GM21576 (cell line): ENCODE measurements around the gene SIRPA.

Experiments
- ATAC-seq: cut with Tn5 transposase; IDR thresholded peaks from one replicate; pipeline ENCODE4 v1.9.1; 2021; ENCODE audit warnings: mild to moderate bottlenecking, moderate library complexity; ENCODE audit not compliant: unreplicated experiment

The SIRPA gene

DNA sequence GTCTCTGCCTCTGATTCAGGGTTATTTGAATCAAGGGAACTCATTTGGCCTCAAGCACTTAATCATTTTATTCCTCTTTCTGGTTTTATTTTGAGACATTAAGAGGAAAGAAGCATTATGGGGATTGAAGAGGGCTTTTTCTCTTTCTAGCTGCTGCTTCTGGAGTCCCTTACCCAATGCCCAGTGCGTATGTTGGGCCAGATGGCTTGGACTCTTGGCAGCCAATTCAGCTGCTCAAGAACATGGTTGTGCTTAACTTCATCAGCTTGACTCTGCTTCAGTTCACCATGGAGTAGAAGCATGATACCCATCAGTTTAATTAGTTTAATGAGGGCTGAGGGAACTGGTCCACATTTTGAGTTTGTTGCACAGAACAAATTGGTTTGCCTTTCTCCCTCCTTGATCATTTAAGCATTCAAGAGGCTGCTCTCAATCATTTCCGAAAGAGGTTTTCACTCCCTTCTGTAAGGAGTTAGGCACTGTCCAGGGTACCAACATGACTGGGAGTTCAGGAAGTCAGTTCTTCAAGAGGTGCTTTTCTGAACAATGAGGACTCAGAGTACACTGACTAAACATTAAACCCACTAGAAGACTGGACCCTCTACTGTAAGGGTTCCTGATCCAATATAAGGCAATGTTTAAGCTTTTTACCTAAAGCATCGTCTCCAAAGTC is 84.0 kb downstream of the SIRPA start:
- ATAC-seq, result no peak

DNA sequence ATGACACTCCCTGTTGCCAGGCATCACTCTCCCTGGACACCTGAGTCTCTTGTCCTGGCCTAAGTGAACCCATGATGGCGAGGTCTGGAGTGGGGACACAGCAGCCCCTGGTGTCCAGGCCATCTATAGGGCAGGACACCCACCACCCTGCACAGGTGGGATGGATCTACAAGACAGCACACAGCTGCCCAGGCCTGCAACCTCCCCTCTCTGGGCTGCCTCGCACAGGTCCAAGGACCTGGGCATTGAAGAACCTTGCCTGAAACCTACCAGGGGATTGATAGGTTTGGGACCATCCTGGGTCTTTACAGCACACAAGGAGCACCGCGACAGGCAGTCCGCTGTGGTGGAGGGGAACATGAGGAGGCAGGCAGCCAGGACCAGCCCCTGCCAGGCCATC is 87.5 kb downstream of the SIRPA start:
- ATAC-seq, result no peak

DNA sequence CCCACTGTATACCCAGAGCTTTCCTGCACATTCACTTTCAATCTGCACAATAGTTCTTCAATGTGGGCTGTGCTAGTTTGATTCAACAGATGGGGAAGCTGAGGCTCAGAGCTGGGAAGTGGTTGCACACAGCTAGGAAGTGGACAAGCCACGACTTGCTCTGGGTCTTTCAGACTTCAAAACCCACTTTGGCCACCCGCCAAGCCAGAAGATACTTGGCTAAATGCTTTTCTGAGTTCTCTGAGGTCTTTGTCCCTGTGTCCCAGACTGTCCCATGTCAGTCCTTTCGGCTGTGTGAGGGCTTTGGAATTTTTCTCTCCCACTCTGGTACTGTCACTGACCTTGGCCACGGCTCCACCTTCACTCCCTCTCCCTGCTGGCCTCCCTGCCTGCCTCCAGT is 88.1 kb downstream of the SIRPA start:
- ATAC-seq, result no peak

DNA sequence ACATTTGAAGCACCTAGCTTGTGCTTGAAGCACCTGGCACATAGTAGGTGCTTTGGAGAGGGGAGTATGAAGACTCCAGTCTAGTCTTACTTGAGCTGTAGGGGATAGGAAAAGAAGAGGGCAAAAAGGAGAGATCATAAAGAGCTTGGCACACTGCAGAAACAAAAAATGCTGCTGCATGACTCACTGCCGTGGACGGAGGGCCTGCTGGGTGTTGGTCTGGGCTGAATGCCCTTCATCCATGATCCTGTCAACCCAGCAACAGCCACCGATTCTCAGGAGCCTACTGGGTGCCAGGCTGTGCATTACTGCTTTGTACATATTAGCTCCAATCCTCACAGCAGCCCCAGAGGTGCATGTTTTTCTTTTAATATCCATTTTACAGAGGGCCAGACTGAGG is 92.6 kb downstream of the SIRPA start:
- no peak for ATAC-seq
